ENCODE data around the gene NFASC.

GRCh38 chr1:204991342-204991844, 120.7 kb downstream of the NFASC start:
- no peak for TF ChIP-seq POLR2A (IDR thresholded peaks at IDR 0.05)
- TF ChIP-seq, protein P1, sequence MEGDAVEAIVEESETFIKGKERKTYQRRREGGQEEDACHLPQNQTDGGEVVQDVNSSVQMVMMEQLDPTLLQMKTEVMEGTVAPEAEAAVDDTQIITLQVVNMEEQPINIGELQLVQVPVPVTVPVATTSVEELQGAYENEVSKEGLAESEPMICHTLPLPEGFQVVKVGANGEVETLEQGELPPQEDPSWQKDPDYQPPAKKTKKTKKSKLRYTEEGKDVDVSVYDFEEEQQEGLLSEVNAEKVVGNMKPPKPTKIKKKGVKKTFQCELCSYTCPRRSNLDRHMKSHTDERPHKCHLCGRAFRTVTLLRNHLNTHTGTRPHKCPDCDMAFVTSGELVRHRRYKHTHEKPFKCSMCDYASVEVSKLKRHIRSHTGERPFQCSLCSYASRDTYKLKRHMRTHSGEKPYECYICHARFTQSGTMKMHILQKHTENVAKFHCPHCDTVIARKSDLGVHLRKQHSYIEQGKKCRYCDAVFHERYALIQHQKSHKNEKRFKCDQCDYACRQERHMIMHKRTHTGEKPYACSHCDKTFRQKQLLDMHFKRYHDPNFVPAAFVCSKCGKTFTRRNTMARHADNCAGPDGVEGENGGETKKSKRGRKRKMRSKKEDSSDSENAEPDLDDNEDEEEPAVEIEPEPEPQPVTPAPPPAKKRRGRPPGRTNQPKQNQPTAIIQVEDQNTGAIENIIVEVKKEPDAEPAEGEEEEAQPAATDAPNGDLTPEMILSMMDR (IDR thresholded peaks at IDR 0.05) = no peak

Measured in sigmoid colon (tissue), 3 donors.